ENCODE measurements around the gene TGFBR3.

TGFBR3 gene

DNA sequence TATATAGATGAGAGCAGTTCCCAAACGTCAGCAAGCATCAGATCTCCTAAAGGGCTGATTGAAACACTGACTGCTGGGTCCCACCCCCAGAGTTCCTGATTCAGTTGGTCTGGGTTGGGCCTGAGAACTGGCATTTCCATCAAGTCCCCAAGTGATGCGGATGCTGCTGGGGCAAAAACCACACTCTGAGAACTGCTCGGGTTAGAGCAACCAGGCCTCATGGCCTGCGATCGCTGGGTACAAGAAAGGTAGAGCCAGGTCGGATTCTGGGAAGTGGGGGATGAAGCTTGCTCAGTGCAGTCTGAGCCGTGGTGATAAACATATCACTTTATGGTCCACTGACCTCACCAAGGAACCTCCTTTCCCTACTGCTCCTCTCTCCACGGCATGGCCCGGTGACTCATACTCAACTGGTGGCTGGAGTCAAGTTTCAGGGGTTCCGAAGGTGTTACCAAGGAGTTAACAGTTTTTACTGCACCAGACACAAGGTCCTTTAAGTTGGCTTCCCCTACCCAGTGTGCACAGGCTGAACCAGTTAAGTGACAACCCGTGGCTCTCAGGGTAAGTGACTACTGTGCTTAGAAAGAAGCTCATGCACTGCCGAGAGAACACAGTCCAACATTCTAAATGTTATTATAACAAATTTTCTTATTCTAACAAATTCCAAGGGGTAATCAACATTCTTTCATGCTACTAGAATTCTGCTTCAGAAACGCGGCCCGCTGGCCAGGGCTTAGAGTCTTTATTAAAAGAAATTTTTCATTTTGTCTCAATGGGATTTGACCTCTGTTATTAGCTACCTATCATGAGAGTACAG lies 153.5 kb downstream of the TGFBR3 start (continued):
- TF ChIP-seq, protein P1, sequence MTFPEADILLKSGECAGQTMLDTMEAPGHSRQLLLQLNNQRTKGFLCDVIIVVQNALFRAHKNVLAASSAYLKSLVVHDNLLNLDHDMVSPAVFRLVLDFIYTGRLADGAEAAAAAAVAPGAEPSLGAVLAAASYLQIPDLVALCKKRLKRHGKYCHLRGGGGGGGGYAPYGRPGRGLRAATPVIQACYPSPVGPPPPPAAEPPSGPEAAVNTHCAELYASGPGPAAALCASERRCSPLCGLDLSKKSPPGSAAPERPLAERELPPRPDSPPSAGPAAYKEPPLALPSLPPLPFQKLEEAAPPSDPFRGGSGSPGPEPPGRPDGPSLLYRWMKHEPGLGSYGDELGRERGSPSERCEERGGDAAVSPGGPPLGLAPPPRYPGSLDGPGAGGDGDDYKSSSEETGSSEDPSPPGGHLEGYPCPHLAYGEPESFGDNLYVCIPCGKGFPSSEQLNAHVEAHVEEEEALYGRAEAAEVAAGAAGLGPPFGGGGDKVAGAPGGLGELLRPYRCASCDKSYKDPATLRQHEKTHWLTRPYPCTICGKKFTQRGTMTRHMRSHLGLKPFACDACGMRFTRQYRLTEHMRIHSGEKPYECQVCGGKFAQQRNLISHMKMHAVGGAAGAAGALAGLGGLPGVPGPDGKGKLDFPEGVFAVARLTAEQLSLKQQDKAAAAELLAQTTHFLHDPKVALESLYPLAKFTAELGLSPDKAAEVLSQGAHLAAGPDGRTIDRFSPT (tag by site-specific recombination; IDR thresholded peaks at IDR 0.05) = peak; percentile 70
- TF ChIP-seq WT1 (tag by site-specific recombination; IDR thresholded peaks at IDR 0.05) = peak; percentile 88
- TF ChIP-seq, protein P2, sequence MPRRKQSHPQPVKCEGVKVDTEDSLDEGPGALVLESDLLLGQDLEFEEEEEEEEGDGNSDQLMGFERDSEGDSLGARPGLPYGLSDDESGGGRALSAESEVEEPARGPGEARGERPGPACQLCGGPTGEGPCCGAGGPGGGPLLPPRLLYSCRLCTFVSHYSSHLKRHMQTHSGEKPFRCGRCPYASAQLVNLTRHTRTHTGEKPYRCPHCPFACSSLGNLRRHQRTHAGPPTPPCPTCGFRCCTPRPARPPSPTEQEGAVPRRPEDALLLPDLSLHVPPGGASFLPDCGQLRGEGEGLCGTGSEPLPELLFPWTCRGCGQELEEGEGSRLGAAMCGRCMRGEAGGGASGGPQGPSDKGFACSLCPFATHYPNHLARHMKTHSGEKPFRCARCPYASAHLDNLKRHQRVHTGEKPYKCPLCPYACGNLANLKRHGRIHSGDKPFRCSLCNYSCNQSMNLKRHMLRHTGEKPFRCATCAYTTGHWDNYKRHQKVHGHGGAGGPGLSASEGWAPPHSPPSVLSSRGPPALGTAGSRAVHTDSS (tag by site-specific recombination; IDR thresholded peaks at IDR 0.05) = no peak
- TF ChIP-seq SCRT2 (tag by site-specific recombination; IDR thresholded peaks at IDR 0.05) = peak; percentile 99
- TF ChIP-seq, protein P3, sequence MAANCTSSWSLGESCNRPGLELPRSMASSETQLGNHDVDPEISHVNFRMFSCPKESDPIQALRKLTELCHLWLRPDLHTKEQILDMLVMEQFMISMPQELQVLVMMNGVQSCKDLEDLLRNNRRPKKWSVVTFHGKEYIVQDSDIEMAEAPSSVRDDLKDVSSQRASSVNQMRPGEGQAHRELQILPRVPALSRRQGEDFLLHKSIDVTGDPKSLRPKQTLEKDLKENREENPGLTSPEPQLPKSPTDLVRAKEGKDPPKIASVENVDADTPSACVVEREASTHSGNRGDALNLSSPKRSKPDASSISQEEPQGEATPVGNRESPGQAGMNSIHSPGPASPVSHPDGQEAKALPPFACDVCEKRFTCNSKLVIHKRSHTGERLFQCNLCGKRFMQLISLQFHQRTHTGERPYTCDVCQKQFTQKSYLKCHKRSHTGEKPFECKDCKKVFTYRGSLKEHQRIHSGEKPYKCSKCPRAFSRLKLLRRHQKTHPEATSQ (tag by site-specific recombination; IDR thresholded peaks at IDR 0.05) = no peak
- TF ChIP-seq ZNF677 (tag by site-specific recombination; IDR thresholded peaks at IDR 0.05) = no peak
- TF ChIP-seq, protein P4, sequence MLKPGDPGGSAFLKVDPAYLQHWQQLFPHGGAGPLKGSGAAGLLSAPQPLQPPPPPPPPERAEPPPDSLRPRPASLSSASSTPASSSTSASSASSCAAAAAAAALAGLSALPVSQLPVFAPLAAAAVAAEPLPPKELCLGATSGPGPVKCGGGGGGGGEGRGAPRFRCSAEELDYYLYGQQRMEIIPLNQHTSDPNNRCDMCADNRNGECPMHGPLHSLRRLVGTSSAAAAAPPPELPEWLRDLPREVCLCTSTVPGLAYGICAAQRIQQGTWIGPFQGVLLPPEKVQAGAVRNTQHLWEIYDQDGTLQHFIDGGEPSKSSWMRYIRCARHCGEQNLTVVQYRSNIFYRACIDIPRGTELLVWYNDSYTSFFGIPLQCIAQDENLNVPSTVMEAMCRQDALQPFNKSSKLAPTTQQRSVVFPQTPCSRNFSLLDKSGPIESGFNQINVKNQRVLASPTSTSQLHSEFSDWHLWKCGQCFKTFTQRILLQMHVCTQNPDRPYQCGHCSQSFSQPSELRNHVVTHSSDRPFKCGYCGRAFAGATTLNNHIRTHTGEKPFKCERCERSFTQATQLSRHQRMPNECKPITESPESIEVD (tag by site-specific recombination; IDR thresholded peaks at IDR 0.05) = 0 out of 2 replicates have a peak, but pooled peaks have one; percentile 13

DNA sequence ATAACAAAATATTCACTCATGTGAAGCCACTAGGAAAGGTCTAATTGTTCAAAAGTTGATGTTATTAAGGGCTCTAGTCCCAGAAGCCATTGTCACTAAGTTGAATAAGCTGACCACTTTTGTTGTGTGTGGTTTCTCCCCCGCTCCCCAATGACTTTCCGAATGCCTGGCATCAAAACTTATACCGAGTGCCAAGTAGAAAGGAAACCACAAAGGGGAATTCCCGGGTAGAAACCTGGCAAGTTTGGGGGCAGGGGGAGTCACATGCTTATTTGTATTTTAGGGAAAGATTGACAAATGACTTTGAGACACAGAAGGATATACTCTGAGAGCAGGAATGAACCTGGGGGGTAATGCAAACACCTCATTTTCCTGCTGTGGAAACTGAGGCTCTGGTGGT lies 154.1 kb downstream of the TGFBR3 start:
- Histone ChIP-seq H3K4me3 (ENCODE audit: low read depth, low read length) (no peak overlapping the region), H3K9me3 (ENCODE audit: control insufficient read depth, insufficient read depth, low read depth, low read length) (no peaks in the 10 kb centered on the region), H3K27ac (ENCODE audit: extremely low read depth, low read depth, low read length) (no peak overlapping the region), H3K4me1 (ENCODE audit: control insufficient read depth, insufficient read depth, low read length) (peaks cover 7% of the 10 kb centered on the region), H3K36me3 (ENCODE audit: control insufficient read depth in 2 of 2, insufficient read depth in 1 of 2, low read length in 2 of 2) (peaks cover 0 to 12% of the 10 kb centered on the region in 2 experiments; a peak in 1 of 3 replicates)
- POLR2A ChIA-PET = no interaction called here
- no peak for TF ChIP-seq ZNF132 (tag by site-specific recombination; IDR thresholded peaks at IDR 0.05; ENCODE audit: borderline replicate concordance)
- CTCF ChIA-PET = no interaction called here

DNA sequence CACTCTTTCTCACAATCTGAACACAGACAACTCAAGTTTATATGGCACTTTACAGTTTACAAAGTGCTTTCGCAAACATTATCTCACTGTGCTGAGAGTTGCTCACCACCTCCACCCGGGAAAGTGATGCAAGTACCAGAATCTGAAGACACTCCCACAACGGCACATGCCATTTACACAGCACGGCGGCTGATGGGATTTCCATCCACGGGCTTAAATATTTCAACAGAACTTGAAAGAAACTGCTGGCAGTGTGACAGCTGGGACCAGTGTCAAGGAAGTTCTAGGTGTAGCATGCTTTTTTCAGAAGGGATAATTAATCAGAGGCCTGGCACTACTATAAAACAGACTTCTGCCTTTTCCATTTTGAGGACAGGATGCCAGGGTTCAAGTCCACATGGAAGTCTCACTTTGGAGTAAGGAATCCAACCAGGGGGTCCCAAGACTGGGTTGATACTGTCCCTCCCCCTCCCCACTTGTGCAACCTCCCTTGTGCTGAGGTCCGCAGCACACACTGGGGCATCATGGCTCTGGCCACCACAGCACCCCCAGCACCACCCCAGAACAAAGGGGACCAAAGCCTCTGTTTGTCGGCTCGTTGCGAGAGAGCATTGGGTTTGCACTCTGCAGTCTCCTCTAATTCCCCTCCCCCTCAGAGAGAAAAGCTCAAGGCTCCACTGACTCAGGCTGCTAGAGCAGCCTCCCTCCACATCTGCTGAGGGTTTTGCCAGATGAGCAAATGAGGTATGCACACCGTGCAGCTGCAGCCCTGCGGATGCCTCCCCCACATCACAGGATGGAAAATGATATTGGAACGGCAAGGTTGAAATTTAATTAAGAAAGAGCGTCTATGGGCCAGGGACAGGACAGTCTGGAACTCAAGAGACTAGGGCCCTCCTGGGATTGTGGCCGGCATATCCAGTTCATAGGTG lies 154.9 kb downstream of the TGFBR3 start:
- CTCF ChIA-PET = no interaction called here
- TF ChIP-seq SALL2 (tag by site-specific recombination; IDR thresholded peaks at IDR 0.05; ENCODE audit: borderline replicate concordance) = no peak
- TF ChIP-seq ZNF558 (tag by site-specific recombination; IDR thresholded peaks at IDR 0.05) = no peak
- no peak for TF ChIP-seq ZNF214 (tag by site-specific recombination; IDR thresholded peaks at IDR 0.05; ENCODE audit: borderline replicate concordance)
- TF ChIP-seq GLI2 (tag by site-specific recombination; IDR thresholded peaks at IDR 0.05; ENCODE audit: borderline replicate concordance, low read depth) = no peak
- TF ChIP-seq ZFP3 (tag by site-specific recombination; IDR thresholded peaks at IDR 0.05; ENCODE audit: low read depth) = no peak
- no peak for TF ChIP-seq ZNF155 (tag by site-specific recombination; IDR thresholded peaks at IDR 0.05)
- no peak for TF ChIP-seq ZNF24 (tag by site-specific recombination; IDR thresholded peaks at IDR 0.05)
- TF ChIP-seq, protein P5, sequence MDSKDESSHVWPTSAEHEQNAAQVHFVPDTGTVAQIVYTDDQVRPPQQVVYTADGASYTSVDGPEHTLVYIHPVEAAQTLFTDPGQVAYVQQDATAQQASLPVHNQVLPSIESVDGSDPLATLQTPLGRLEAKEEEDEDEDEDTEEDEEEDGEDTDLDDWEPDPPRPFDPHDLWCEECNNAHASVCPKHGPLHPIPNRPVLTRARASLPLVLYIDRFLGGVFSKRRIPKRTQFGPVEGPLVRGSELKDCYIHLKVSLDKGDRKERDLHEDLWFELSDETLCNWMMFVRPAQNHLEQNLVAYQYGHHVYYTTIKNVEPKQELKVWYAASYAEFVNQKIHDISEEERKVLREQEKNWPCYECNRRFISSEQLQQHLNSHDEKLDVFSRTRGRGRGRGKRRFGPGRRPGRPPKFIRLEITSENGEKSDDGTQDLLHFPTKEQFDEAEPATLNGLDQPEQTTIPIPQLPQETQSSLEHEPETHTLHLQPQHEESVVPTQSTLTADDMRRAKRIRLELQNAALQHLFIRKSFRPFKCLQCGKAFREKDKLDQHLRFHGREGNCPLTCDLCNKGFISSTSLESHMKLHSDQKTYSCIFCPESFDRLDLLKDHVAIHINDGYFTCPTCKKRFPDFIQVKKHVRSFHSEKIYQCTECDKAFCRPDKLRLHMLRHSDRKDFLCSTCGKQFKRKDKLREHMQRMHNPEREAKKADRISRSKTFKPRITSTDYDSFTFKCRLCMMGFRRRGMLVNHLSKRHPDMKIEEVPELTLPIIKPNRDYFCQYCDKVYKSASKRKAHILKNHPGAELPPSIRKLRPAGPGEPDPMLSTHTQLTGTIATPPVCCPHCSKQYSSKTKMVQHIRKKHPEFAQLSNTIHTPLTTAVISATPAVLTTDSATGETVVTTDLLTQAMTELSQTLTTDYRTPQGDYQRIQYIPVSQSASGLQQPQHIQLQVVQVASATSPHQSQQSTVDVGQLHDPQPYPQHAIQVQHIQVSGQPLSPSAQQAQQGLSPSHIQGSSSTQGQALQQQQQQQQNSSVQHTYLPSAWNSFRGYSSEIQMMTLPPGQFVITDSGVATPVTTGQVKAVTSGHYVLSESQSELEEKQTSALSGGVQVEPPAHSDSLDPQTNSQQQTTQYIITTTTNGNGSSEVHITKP (tag by site-specific recombination; IDR thresholded peaks at IDR 0.05) = no peak
- no peak for TF ChIP-seq ZNF341 (tag by site-specific recombination; IDR thresholded peaks at IDR 0.05; ENCODE audit: low read depth)

More for the DNA sequence above, 154.9 kb downstream of the TGFBR3 start:
- no peak overlapping the region for H3K27ac ChIP-seq (ENCODE audit: extremely low read depth, low read depth, low read length)
- no peak overlapping the region for H3K4me3 ChIP-seq (ENCODE audit: low read depth, low read length)
- H3K9me3 ChIP-seq (ENCODE audit: control insufficient read depth, insufficient read depth, low read depth, low read length) = no peaks in the 10 kb centered on the region
- H3K4me1 ChIP-seq (ENCODE audit: control insufficient read depth, insufficient read depth, low read length) = peaks cover 7% of the 10 kb centered on the region
- peaks cover 0 to 13% of the 10 kb centered on the region in 2 experiments; a peak in 1 of 3 replicates for H3K36me3 ChIP-seq (ENCODE audit: control insufficient read depth in 2 of 2, insufficient read depth in 1 of 2, low read length in 2 of 2)
- POLR2A ChIA-PET = no interaction called here
